Heart right ventricle (tissue), 16 donors: Measurements from ENCODE around the gene DISC1. TPM values are rescaled to one million over a fixed set of nuclear protein-coding genes. Genes with fewer than 3 reads are reported as not detected.

Source experiments
- ATAC-seq, 8 donors: fragments of 200-7000 bp; cut with Tn5 transposase; one replicate each; pipeline ENCODE4 v1.9.1; 2020; ENCODE audit warnings: mild to moderate bottlenecking in 8 of 8, moderate library complexity in 8 of 8, moderate number of reproducible peaks in 1 of 8
- DNase-seq, 2 donors: peaks; one replicate each; pipeline ENCODE4 v3.0.0-alpha.2; 2020
- H3K27ac ChIP-seq, 10 donors: fragments of 200-600 bp; sonication (generic) in 2 of 10; one replicate each; pipeline versions ENCODE4 v1.5.0 to v1.8.0; 2020 to 2022; ENCODE audit warnings: mild to moderate bottlenecking in 3 of 10
- H3K27me3 ChIP-seq, 7 donors: fragments of 200-600 bp; one replicate each; pipeline ENCODE4 v1.8.0; 2021 to 2022; ENCODE audit warnings: mild to moderate bottlenecking in 2 of 7
- H3K36me3 ChIP-seq, 9 donors: fragments of 200-600 bp; sonication (generic) in 1 of 9; one replicate each; pipeline versions ENCODE4 v1.5.0 to v1.8.0; 2020 to 2022; ENCODE audit warnings: mild to moderate bottlenecking in 2 of 9
- H3K4me1 ChIP-seq, 9 donors: fragments of 200-600 bp; sonication (generic) in 1 of 9; one replicate each; pipeline versions ENCODE4 v1.5.0 to v1.8.0; 2020 to 2022; ENCODE audit warnings: mild to moderate bottlenecking in 4 of 9
- H3K4me3 ChIP-seq, 10 donors: fragments of 200-600 bp; sonication (generic) in 2 of 10; one replicate each; pipeline versions ENCODE4 v1.5.0 to v1.8.0; 2020 to 2022; ENCODE audit warnings: mild to moderate bottlenecking in 7 of 10, moderate library complexity in 2 of 10
- H3K9me3 ChIP-seq, 11 donors: fragments of 200-600 bp in 10 of 11; sonication (generic) in 2 of 11; one replicate each; pipeline versions ENCODE4 v1.5.0 to v1.8.0; 2013 to 2022; ENCODE audit warnings: mild to moderate bottlenecking in 2 of 11, control low read depth in 1 of 11, moderate library complexity in 1 of 11
- CTCF ChIP-seq, 9 donors: fragments of 200-600 bp; sonication (generic) in 2 of 9; IDR thresholded peaks; one replicate each; pipeline versions ENCODE4 v1.5.0 to v1.8.0; 2021 to 2022; ENCODE audit warnings: antibody characterized with exemption in 9 of 9, mild to moderate bottlenecking in 5 of 9, moderate library complexity in 1 of 9
- WGBS, 2 donors: extraction: QIAGEN DNeasy Blood & Tissue Kit; methylation state at CpG; one replicate each; pipeline ENCODE4 v1.1.7; 2013; ENCODE audit warnings: inconsistent platforms in 1 of 2; 5-methylcytosine and 5-hydroxymethylcytosine counted together
- intact Hi-C, 10 donors: fragments of 100-400 bp; cut with DNase I; formaldehyde crosslinking; loops; one replicate each; pipeline versions ENCODE4 v1.11.1 to v1.14.2; 2022
- polyA plus RNA-seq, 2 donors: library from polyadenylated mRNA; stranded (reverse); fragments of 200-250 nt; gene quantifications; one replicate each; pipeline ENCODE4 v1.2.3, GENCODE V29; 2013
- total RNA-seq, 10 donors: library from RNA; stranded (reverse); fragmentation: NEBNext Ultra II Directional in 3 of 10; extraction: Animal tissue kit (Norgen Biotek cat#: 25700) in 3 of 10; gene quantifications; one replicate each; pipeline versions ENCODE4 v1.2.1 to v1.2.4, GENCODE V29; 2021 to 2023
- donor health status: Arrhythmogenic right ventricular cardiomyopathy.
- donor health status: ischemic (EF 13 %, LVEDD 7.1; RV severe dilation, severe dysfunction).
- donor health status: healthy with polysubstance abuse.
- donor health status: DM: no; HTN: yes; CAD: no.
- donor health status: DM: no; HTN: no; CAD: no.
- donor health status: ischemic (EF 25% LVEDD 6.9; RV normal size, moderate dysfunction).
- donor health status: ischemic (EF 25% LVEDD 5.7; RV mildly dilated, moderate dysfunction).
- donor health status: healthy.
- donor health status: DM: yes; HTN: yes; CAD: no.
- donor health status: Ischemic cardiomyopathy.
- donor health status: ischemic (EF 35%, LVEDD 5.7; RV mildly dilated, moderate dysfunction).
- donor health status: nonischemic (EF 11% LVEDD 7.7; RV severe dilation, severe dysfunction).
- donor health status: DM: yes; HTN: yes; CAD: no.
- donor health status: PGD.
- donor health status: ischemic (EF 29% LVEDD 5.4; RV normal size, mild dysfunction).
- donor health status: nonischemic (EF 23%, LVEDD 6.1; RV moderate dilation, normal function).

Gene DISC1
- total and polyA plus RNA-seq, 12 donors, result 1.4 to 6.4 (median 4.0) TPM

DNA sequence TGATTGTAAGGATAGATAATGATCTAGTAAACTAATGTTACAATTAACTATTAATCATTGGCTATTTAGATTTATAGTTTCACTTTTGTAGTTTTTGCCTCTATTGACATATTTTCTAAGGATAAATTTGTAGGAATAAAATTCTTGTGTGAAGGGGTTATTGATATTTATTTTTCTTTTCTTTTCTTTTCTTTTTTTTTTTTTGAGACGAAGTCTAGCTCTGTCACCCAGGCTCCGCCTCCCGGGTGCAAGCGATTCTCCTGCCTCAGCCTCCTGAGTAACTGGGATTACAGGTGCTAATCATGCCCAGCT, 24.0 kb upstream of the DISC1 start:
- no peaks in the 10 kb centered on the region for H3K36me3 ChIP-seq
- no peaks in the 10 kb centered on the region for H3K27me3 ChIP-seq
- intact Hi-C loops, result loop anchor here in 3 of 10 donors (5.0 to 10.0 kb wide), 3 partner anchors 180 to 358 kb away; partner anchors contain the start of genes EGLN1 (in 1 of the 3) and GNPAT (in 1 of the 3)
- H3K4me1 ChIP-seq, result peaks cover 8 to 57% (median 29%) of the 10 kb centered on the region in 9 donors
- no peaks in the 10 kb centered on the region for H3K9me3 ChIP-seq
- DNase-seq, result no peak
- no peak for ATAC-seq
- TF ChIP-seq CTCF (IDR thresholded peaks at IDR 0.05), result no peak
- no peak overlapping the region for H3K4me3 ChIP-seq
- 86 to 90% methylated on average over 4 of the region's 4 CpGs for WGBS, 2 donors
- H3K27ac ChIP-seq, result peak overlapping the region in 7 of 10 donors; percentile 15 to 83 (median 70)

DNA sequence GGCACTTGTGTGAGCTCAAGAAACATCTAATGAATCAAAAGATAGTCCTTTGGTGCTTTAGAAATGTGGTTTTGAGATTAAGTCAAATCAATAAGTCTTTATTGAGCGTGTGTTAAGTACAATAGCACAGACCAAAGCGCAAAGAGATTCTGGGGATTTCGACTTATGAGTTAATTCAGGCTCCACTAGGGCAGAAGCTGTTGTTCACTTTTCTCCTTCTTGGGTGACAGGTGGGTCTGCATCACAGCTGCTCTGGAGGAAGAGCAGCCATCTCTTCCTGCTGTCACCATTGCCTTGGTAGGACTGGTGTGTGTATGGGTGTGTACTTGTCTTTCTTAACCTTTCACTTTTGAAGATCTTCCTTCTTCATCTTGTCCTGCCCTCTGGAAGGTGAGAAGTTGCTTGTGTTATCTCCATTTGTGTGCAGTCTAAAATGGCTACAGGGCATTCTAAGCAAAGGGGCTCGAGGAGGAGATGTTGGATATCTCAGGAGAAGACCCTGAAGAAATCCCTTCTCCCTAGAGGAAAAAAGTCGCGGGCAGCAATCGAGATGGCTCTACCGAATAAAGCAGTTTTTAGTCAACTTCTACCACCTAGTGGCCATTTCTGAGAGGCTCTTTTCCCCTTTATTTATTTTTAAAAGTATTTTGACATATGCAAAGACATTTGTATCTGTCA, 22.9 kb upstream of the DISC1 start:
- Histone ChIP-seq H3K36me3 (no peaks in the 10 kb centered on the region), H3K9me3 (peaks cover 0 to 7% (median 0%) of the 10 kb centered on the region in 11 donors), H3K27ac (peak overlapping the region in 9 of 10 donors; percentile 4 to 70 (median 36)), H3K4me3 (peak overlapping the region in 9 of 10 donors; percentile 28 to 58 (median 49)), H3K27me3 (no peaks in the 10 kb centered on the region), H3K4me1 (peaks cover 8 to 48% (median 29%) of the 10 kb centered on the region in 9 donors)
- DNase-seq (peak in 1 of 2 donors; percentile 27), ATAC-seq (peak in 7 of 8 donors; percentile 37 to 68 (median 59))
- intact Hi-C loops, result loop anchor here in 4 of 10 donors (2.0 to 10.0 kb wide), 4 partner anchors 181 to 359 kb away; partner anchors contain the start of genes EGLN1 (in 1 of the 4) and GNPAT (in 1 of the 4)
- 29 to 33% methylated on average over 8 of the region's 8 CpGs for whole genome bisulfite sequencing, 2 donors
- peak; percentile 66 to 86 (median 82) for TF ChIP-seq CTCF (IDR thresholded peaks at IDR 0.05)

DNA sequence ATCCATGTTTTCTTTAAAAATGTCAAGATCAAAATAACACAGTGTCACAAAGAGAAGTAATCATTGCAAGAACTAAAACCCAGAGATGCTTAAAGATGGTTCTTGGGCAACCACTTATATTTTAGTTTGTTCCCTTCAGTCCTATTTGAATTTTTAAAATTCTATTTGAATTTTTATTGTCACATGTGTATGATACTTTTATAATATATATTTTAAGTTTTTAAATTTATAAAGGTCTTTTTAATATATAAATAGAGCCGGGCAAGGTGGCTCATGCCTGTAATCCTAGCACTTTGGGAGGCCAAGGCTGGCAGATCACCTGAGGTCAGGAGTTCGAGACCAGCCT, 22.3 kb upstream of the DISC1 start:
- TF ChIP-seq CTCF (IDR thresholded peaks at IDR 0.05), result no peak
- Histone ChIP-seq H3K4me3 (peak overlapping the region in 2 of 10 donors; percentile 49 to 52), H3K4me1 (peaks cover 8 to 44% (median 29%) of the 10 kb centered on the region in 9 donors), H3K36me3 (no peaks in the 10 kb centered on the region), H3K27ac (peak overlapping the region in 1 of 10 donors; percentile 13), H3K27me3 (no peaks in the 10 kb centered on the region), H3K9me3 (peaks cover 0 to 11% (median 0%) of the 10 kb centered on the region in 11 donors)
- intact Hi-C loops, result loop anchor here in 4 of 10 donors (2.0 to 10.0 kb wide), 4 partner anchors 182 to 359 kb away; partner anchors contain the start of genes EGLN1 (in 1 of the 4) and GNPAT (in 1 of the 4)
- no peak for DNase-seq
- 66 to 81% methylated on average over 2 of the region's 2 CpGs for WGBS, 2 donors
- ATAC-seq, result no peak

GRCh38 chr1:231605149-231606100, 21.2 kb upstream of the DISC1 start:
- no peak for TF ChIP-seq CTCF (IDR thresholded peaks at IDR 0.05)
- H3K27me3 ChIP-seq, result no peaks in the 10 kb centered on the region
- H3K4me3 ChIP-seq, result no peak overlapping the region
- WGBS, 2 donors, result 55 to 64% methylated on average over 8 of the region's 8 CpGs
- intact Hi-C loops, result loop anchor here in 4 of 10 donors (2.0 to 10.0 kb wide), 4 partner anchors 243 to 361 kb away; partner anchors contain the start of gene GNPAT (in 1 of the 4)
- no peak overlapping the region for H3K27ac ChIP-seq
- DNase-seq (no peak), ATAC-seq (no peak)
- peaks cover 0 to 11% (median 0%) of the 10 kb centered on the region in 11 donors for H3K9me3 ChIP-seq
- no peaks in the 10 kb centered on the region for H3K36me3 ChIP-seq
- H3K4me1 ChIP-seq, result peaks cover 8 to 37% (median 25%) of the 10 kb centered on the region in 9 donors
